Liver (tissue), 3 donors: Measurements from ENCODE around the gene CABCOCO1.

Experiments used
- EGR1 ChIP-seq, 2 donors: IDR thresholded peaks; 2 replicates each; pipeline ENCODE4 v1.6.1; 2016 to 2018; ENCODE audit warnings: antibody characterized with exemption in 2 of 2, low read depth in 2 of 2
- FOXA1 ChIP-seq: IDR thresholded peaks from 2 replicates; pipeline ENCODE4 v1.6.1; 2016; ENCODE audit warnings: antibody characterized with exemption
- GABPA ChIP-seq, 2 donors: IDR thresholded peaks in 1 of 2; conservative IDR thresholded peaks in 1 of 2; 2 replicates each; pipeline ENCODE4 v1.6.1; 2016; ENCODE audit warnings: antibody characterized with exemption in 2 of 2, mild to moderate bottlenecking in 1 of 2, moderate library complexity in 1 of 2
- NR2F2 ChIP-seq: IDR thresholded peaks from 2 replicates; pipeline ENCODE4 v1.6.1; 2016; ENCODE audit warnings: antibody characterized with exemption
- TAF1 ChIP-seq: conservative IDR thresholded peaks from 2 replicates; pipeline ENCODE4 v1.6.1; 2016; ENCODE audit warnings: antibody characterized with exemption, mild to moderate bottlenecking
- TF ChIP-seq, protein P1 (sequence below): IDR thresholded peaks from 2 replicates; pipeline ENCODE4 v1.6.1; 2016; ENCODE audit warnings: antibody characterized with exemption
- TF ChIP-seq, protein P2 (sequence below): fragments of 150-350 bp; IDR thresholded peaks from 2 replicates; pipeline ENCODE4 v1.5.1; 2017; ENCODE audit warnings: improper control_type of control experiment, low read depth, low read length; ENCODE audit not compliant: missing input control
- TF ChIP-seq, protein P3 (sequence below): IDR thresholded peaks from 2 replicates; pipeline ENCODE4 v1.6.1; 2016; ENCODE audit warnings: antibody characterized with exemption
- TF ChIP-seq, protein P4 (sequence below): IDR thresholded peaks from 2 replicates; pipeline ENCODE4 v1.6.1; 2016; ENCODE audit warnings: antibody characterized with exemption, mild to moderate bottlenecking
- TF ChIP-seq, protein P5 (sequence below): IDR thresholded peaks from 2 replicates; pipeline ENCODE4 v1.6.1; 2016; ENCODE audit warnings: antibody characterized with exemption
- donor health status: healthy.
- donor health status: healthy.

DNA sequence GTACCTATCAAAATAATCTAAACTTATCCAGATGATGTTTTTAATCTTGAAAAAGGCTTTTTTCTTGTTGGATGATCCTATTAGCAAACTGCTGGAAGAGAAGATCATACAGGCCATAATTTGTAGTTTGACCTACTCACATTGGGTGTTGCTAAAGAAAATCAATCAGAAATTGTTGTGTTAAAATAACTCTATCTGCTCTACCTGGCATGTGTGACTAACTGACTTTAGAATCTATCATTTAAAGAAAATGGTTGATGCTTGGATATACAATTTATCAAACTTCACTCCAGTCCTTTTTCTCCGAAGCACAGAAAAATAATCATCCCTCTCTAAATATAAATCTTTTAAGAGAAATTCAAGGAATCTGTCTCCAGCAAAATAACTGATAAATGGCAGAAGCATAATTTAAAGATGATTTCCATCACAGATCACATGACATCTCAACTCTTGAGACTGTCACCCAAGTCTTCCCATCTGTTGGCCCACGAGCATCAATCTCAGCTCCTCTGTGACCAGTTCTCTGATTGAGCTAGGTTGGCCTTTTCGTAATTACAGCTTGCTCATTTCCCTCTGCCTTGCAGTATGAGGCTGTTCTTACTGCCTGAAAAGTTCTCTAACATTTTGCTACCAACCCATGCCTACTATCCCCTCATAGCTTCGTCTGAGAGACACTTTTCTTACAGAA is 36.4 kb downstream of the CABCOCO1 start:
- TF ChIP-seq, protein P1, sequence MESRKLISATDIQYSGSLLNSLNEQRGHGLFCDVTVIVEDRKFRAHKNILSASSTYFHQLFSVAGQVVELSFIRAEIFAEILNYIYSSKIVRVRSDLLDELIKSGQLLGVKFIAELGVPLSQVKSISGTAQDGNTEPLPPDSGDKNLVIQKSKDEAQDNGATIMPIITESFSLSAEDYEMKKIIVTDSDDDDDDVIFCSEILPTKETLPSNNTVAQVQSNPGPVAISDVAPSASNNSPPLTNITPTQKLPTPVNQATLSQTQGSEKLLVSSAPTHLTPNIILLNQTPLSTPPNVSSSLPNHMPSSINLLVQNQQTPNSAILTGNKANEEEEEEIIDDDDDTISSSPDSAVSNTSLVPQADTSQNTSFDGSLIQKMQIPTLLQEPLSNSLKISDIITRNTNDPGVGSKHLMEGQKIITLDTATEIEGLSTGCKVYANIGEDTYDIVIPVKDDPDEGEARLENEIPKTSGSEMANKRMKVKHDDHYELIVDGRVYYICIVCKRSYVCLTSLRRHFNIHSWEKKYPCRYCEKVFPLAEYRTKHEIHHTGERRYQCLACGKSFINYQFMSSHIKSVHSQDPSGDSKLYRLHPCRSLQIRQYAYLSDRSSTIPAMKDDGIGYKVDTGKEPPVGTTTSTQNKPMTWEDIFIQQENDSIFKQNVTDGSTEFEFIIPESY: no peak
- TF ChIP-seq GABPA (IDR thresholded peaks at IDR 0.05 in 1 of 2, conservative IDR thresholded peaks at IDR 0.05 in 1 of 2) (no peak), TAF1 (no peak), FOXA1 (no peak), EGR1 (IDR thresholded peaks at IDR 0.05; ENCODE audit: low read depth in 2 of 2) (no peak), NR2F2 (no peak)
- TF ChIP-seq, protein P2, sequence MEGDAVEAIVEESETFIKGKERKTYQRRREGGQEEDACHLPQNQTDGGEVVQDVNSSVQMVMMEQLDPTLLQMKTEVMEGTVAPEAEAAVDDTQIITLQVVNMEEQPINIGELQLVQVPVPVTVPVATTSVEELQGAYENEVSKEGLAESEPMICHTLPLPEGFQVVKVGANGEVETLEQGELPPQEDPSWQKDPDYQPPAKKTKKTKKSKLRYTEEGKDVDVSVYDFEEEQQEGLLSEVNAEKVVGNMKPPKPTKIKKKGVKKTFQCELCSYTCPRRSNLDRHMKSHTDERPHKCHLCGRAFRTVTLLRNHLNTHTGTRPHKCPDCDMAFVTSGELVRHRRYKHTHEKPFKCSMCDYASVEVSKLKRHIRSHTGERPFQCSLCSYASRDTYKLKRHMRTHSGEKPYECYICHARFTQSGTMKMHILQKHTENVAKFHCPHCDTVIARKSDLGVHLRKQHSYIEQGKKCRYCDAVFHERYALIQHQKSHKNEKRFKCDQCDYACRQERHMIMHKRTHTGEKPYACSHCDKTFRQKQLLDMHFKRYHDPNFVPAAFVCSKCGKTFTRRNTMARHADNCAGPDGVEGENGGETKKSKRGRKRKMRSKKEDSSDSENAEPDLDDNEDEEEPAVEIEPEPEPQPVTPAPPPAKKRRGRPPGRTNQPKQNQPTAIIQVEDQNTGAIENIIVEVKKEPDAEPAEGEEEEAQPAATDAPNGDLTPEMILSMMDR: no peak
- TF ChIP-seq, protein P3, sequence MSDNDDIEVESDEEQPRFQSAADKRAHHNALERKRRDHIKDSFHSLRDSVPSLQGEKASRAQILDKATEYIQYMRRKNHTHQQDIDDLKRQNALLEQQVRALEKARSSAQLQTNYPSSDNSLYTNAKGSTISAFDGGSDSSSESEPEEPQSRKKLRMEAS: no peak
- TF ChIP-seq, protein P4, sequence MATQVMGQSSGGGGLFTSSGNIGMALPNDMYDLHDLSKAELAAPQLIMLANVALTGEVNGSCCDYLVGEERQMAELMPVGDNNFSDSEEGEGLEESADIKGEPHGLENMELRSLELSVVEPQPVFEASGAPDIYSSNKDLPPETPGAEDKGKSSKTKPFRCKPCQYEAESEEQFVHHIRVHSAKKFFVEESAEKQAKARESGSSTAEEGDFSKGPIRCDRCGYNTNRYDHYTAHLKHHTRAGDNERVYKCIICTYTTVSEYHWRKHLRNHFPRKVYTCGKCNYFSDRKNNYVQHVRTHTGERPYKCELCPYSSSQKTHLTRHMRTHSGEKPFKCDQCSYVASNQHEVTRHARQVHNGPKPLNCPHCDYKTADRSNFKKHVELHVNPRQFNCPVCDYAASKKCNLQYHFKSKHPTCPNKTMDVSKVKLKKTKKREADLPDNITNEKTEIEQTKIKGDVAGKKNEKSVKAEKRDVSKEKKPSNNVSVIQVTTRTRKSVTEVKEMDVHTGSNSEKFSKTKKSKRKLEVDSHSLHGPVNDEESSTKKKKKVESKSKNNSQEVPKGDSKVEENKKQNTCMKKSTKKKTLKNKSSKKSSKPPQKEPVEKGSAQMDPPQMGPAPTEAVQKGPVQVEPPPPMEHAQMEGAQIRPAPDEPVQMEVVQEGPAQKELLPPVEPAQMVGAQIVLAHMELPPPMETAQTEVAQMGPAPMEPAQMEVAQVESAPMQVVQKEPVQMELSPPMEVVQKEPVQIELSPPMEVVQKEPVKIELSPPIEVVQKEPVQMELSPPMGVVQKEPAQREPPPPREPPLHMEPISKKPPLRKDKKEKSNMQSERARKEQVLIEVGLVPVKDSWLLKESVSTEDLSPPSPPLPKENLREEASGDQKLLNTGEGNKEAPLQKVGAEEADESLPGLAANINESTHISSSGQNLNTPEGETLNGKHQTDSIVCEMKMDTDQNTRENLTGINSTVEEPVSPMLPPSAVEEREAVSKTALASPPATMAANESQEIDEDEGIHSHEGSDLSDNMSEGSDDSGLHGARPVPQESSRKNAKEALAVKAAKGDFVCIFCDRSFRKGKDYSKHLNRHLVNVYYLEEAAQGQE: no peak
- TF ChIP-seq, protein P5, sequence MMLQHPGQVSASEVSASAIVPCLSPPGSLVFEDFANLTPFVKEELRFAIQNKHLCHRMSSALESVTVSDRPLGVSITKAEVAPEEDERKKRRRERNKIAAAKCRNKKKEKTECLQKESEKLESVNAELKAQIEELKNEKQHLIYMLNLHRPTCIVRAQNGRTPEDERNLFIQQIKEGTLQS: no peak
